ENCODE measurements around the gene HECW1.

HECW1 gene

DNA sequence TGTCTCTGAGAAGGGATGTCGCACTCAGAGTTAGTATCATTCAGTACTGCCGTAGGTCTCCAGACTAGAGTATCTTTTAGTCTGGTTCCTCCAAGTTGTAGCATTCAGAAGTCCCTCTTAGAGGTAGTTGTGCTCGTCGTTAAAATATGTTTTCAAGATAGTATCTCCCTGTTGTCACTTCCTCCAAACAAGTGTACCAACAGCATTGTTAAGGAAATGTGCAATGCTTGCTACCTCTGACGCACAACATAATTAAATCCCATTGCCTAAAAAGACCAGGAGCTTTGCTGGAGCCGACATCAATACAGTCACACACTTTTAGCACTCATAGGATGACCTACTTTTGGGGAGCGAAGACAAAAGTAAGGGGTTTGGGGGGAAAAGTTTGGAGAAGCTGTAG, 390.5 kb downstream of the HECW1 start:
- DNase-seq (ENCODE audit: low spot score) = no peak

DNA sequence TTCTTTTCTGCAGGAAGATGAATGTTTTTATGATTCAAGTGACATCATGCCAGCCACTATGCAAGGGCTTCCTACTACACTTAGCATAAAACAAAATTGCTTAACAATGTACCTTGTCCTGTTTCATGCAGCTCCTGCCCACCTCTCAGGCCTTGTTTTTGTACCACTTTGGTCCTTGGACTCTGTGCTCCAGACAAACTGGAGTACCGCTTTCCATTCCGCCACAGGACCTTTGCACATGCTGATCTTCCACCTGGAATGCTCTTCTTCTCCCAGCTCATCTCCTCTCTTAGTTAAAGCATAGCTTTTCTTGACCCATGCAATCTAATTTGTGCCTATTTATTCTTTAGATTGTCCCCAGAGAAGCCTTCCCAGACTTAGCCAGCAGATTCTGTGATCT, 393.0 kb downstream of the HECW1 start:
- no peak for DNase-seq (ENCODE audit: low spot score)

- no peak for DNase-seq (ENCODE audit: low spot score)
These were observed 394.0 kb downstream of the HECW1 start for GRCh38 chr7:43506460-43506859.

DNA sequence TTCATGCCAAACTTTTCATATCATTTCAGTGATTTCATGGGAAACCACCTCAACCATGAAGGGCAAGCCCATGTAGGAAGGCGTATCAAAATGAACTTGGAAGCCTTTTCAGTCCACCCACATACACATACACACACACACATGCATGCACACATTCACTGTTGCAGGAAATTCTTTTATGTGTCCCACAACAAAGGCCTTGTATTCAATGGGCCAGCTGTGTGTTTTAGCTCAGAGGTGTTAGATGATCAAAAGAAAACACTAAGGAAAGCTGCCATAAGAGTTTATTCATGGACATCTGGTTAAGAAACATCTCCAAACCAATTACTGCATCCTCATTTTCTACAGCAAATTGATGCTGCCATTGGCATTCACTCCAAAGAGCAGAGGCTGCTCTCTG, 396.0 kb downstream of the HECW1 start:
- no peak for DNase-seq (ENCODE audit: low spot score)

DNA sequence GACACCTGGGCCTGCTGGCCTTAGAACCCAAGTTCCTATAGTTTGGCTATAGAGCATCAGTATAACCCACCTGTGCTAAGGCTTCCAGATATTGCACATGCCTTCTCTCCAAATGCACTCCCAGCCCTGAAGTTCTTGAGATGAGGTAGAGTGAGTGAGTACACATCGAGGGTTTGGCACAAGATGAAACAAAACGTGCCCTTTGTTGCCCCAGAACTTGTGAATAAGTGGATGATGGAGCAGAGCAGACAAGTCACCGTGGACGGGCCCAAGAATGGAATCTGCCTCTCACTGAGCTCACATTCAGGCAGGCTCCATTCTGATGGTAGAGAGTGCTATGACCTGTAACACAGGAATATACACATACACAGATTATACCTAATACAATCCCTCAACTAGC, 397.5 kb downstream of the HECW1 start:
- no peak for DNase-seq (ENCODE audit: low spot score)

- DNase-seq (ENCODE audit: low spot score) = no peak
These were observed 398.6 kb downstream of the HECW1 start for GRCh38 chr7:43511029-43511428.

DNA sequence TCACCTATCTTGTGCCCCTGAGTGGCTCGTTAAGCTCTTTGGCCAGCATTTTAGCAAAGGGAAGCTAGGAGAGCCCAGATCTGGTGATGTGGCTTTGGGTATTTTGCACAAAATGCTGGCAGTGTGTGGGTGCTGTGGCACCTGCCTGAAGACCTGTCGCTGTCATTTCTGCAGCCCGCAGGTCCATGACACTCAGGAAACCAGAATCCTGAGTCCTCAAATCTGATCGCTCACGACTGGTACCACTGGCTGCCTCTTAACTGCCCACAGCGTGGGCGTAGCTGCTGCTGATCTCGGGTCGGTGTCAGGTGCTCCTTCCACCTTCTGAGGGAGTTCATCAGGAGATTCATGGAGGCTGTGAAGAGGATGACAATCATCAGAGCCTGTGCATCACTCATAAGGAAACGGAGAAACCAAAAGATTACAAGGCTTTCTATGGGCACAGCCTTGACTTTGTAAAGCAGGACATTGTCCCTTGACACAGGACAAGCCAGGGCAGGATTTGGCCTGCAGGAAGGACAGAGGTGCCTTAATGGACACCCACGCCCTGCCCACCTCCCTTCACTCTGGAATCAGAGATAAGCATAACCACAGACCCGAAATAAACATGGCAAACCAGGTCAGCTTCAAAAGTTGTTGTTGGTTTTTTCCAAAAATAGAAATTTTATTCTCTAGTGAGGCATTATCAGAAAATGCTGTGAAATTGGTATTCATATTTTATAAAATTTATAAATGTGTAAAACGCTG, 399.5 kb downstream of the HECW1 start:
- no peak for DNase-seq (ENCODE audit: low spot score)

DNA sequence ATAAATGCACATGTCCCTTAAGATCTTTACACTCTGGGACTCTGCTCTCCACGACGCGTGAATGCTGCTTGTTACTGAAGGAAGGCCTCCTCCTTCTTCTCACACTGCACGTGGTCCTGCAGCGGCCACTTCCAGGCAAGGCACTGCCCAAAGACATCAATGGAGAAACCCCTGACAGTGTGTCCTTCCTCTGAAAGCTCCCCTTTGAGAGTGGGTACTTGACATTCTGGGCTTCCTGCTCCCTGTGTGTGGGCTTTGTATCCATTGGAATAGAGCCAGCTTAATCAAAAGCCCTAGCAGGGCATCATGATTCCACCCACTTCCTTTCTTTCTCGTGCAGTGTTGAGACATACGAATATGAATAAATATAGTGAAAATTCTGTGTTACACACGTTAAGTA, 400.8 kb downstream of the HECW1 start:
- no peak for DNase-seq (ENCODE audit: low spot score)

GRCh38 chr7:43516581-43517342, 404.3 kb downstream of the HECW1 start:
- DNase-seq (ENCODE audit: low spot score) = no peak

DNA sequence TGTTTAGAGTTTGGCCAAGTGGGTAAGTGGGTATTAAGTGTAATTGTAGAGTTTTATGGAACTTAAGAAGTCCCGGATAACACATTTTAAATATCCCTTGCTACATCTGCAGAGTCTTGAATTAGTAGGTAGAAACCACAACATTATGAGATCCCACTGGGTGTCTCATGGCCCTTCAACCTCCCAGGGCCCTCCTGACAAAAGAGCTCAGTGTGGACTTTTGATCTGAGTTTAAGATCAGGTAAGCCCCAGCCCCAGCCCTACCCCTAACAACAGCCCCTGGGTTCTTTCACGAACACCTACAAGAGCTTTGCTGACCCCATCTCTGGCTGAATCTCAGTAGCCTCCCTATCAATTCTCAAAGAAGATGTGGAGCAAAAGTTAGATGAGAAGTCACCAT, 405.0 kb downstream of the HECW1 start:
- no peak for DNase-seq (ENCODE audit: low spot score)

DNA sequence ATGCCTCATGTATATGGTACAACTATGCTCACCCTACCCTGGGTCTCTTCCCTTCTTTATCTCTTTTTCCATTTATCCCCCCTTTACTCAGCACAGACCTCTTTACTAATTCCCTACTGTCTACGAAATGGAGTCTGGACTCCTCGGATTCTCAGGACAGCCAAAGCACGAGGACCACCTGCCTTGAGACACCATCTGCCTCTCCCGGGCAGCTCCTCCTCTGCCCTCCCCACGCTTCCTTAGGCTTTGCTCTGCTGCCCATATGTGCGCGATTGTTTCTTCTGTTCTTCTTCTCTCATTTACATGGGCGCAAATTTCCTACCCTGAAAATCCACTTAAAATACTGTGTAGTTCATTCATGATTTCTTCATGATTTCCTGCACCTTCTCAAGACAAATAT, 407.8 kb downstream of the HECW1 start:
- DNase-seq (ENCODE audit: low spot score) = no peak

GRCh38 chr7:43522406-43523156, 410.1 kb downstream of the HECW1 start:
- no peak for DNase-seq (ENCODE audit: low spot score)

DNA sequence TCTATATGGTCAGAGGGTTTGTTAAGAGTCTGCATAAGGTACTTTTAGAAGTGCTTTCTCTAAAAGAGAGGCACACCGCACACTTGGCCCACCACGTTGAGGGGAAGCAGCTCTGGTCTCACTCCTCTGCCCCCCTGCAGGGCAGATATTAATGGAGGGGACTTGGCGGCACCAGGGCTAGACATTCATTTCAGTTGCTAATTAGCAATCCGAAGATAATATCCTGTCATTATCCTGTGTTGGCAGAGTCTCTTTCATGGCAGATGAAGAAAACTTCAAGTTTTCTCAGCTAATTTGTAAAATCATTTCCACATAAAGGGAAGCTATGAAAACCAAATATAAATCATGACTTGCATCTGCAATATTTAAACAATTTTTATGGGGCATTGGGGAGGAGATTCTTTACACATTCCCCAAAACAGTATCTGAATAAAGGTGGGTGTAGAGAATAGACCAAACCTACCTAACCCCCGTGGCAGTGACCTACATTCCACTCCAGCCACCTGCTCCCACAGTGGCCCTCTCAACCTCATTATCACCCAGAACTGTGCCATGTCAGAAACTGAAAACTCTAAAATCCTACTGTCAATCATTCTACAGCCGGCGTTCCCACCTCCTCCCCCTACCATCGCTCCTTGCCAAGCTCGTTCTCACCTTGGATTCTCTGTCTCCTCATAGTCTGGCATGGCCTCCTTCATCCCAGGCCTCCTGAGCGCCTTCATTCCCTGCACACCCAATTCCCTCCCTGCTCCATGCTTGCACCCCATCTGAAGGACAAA, 416.3 kb downstream of the HECW1 start:
- no peak for DNase-seq (ENCODE audit: low spot score)

- DNase-seq (ENCODE audit: low spot score) = no peak
These were observed 418.3 kb downstream of the HECW1 start for GRCh38 chr7:43530553-43531410.

DNA sequence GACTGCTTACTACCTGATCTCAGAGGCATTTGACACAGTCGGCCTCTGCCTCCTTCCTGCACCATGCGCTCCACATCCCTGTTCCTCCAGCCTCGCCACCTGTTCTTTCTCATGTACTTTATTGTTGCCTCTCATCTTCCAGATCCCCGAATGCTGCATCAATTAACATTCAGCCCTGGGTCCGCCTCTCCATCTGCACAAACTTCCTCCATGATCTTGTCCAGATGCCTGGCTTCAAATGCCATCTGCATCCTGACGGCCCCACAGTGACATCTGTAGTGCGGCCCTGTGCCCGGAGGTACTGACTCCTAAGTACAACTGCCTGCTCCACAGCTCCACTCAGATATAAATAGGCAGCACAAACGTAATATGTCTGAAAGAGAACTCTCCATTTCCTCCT, 419.3 kb downstream of the HECW1 start:
- DNase-seq (ENCODE audit: low spot score) = no peak

- no peak for DNase-seq (ENCODE audit: low spot score)
These were observed 421.5 kb downstream of the HECW1 start for GRCh38 chr7:43533801-43534479.

DNA sequence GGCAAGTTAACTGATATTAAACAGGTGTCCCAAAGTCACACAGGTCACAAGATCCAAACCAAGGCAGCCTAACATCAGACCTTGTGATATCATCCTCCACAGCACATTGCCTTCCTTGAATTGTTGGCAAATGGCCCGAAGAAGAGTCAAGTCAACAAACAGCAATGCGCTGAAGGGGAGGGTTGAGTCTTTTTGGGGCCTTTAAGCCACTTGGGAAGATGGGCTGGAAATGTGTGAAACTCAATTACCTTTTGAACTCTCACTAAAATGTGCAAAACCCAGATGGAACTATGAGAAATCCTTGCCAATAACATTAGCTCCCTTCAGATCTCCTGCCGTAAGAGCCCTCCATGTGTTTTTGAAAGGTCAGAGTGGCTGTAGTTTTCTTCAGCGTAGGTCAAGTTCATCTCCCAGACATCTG, 422.6 kb downstream of the HECW1 start:
- DNase-seq (ENCODE audit: low spot score) = no peak

- DNase-seq (ENCODE audit: low spot score) = no peak
These were observed 423.6 kb downstream of the HECW1 start for GRCh38 chr7:43535810-43536585.

DNA sequence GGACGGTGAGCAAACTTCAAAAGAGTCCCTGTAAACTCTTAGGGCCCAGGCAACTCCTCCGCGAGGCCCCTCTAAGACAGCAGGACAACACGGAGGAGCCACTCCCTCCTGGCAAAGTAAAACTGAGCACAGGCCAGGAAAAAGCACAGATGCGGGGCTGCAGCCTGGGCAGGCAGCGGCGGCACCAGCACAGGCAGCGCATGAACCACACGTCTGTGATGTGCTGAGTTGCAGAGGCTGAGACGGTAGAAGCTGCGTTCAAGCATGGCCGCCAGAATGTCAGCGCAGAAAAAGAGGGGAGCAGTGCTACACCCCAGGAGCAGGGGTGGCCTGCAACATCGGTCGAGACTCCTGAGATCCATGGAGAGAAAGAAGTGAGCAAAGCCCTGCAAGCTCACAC, 424.3 kb downstream of the HECW1 start:
- DNase-seq (ENCODE audit: low spot score) = no peak

Measured in CD4-positive, alpha-beta T cell treated with Interleukin-6 at 100 ng/mL for 8 hours (primary cell).